H9 (cell line): ENCODE data around the gene GPR137. TPM values are rescaled to one million over a fixed set of nuclear protein-coding genes. Genes with fewer than 3 reads are reported as not detected.
A peak's percentile ranks its signal among the peaks of the same experiment; 100 is the strongest.

ENCODE experiments used
- DNase-seq: peaks from one replicate; pipeline ENCODE4 v3.0.0-alpha.2; 2017
- H2AFZ ChIP-seq: one replicate; pipeline ENCODE4 v1.6.1; 2013; ENCODE audit warnings: mild to moderate bottlenecking, low read length, control low read depth, moderate library complexity
- H2AK5ac ChIP-seq: 2 replicates; pipeline ENCODE4 v1.6.1; 2013; ENCODE audit warnings: low read length, control low read depth, mixed read lengths; ENCODE audit not compliant: insufficient read length
- H2BK120ac ChIP-seq: one replicate; pipeline ENCODE4 v1.6.1; 2013; ENCODE audit warnings: low read depth, mild to moderate bottlenecking, low read length, control low read depth, inconsistent platforms; ENCODE audit not compliant: poor library complexity, severe bottlenecking
- H2BK12ac ChIP-seq: 2 replicates; pipeline ENCODE4 v1.6.1; 2013; ENCODE audit warnings: low read length, control low read depth, mixed read lengths, low read depth; ENCODE audit not compliant: insufficient read length
- H2BK15ac ChIP-seq: 2 replicates; pipeline ENCODE4 v1.6.1; 2013; ENCODE audit warnings: low read depth, low read length, control low read depth
- H2BK20ac ChIP-seq: one replicate; pipeline ENCODE4 v1.6.1; 2013; ENCODE audit warnings: low read depth, mild to moderate bottlenecking, low read length, control low read depth, inconsistent platforms; ENCODE audit not compliant: poor library complexity, severe bottlenecking
- H2BK5ac ChIP-seq: 2 replicates; pipeline ENCODE4 v1.6.1; 2013; ENCODE audit warnings: low read length, control low read depth, mixed read lengths; ENCODE audit not compliant: insufficient read length
- H3K14ac ChIP-seq: 2 replicates; pipeline ENCODE4 v1.6.1; 2013; ENCODE audit warnings: low read length, control low read depth; ENCODE audit not compliant: insufficient read depth
- H3K18ac ChIP-seq: 2 replicates; pipeline ENCODE4 v1.6.1; 2013; ENCODE audit warnings: low read depth, mild to moderate bottlenecking, mixed read lengths, low read length, control low read depth; ENCODE audit not compliant: insufficient read length
- H3K23ac ChIP-seq: 2 replicates; pipeline ENCODE4 v1.6.1; 2013; ENCODE audit warnings: low read length, control low read depth, mixed read lengths, low read depth; ENCODE audit not compliant: insufficient read length
- H3K23me2 ChIP-seq: 2 replicates; pipeline ENCODE4 v1.6.1; 2013; ENCODE audit warnings: low read depth, mild to moderate bottlenecking, mixed read lengths, low read length, control low read depth; ENCODE audit not compliant: insufficient read length, poor library complexity, severe bottlenecking
- H3K27ac ChIP-seq: 2 replicates; pipeline ENCODE4 v1.5.1; 2013; ENCODE audit warnings: low read length, control low read depth, mixed read lengths, low read depth; ENCODE audit not compliant: insufficient read length
- H3K27me3 ChIP-seq: 2 replicates; pipeline ENCODE4 v1.6.1; 2013; ENCODE audit warnings: low read length, control low read depth, inconsistent platforms; ENCODE audit not compliant: insufficient read depth
- H3K4ac ChIP-seq: 2 replicates; pipeline ENCODE4 v1.6.1; 2013; ENCODE audit warnings: low read depth, mild to moderate bottlenecking, control low read depth, inconsistent platforms, low read length, moderate library complexity
- H3K4me1 ChIP-seq: 2 replicates; pipeline ENCODE4 v1.6.1; 2013; ENCODE audit warnings: low read length, control low read depth, inconsistent platforms; ENCODE audit not compliant: insufficient read depth
- H3K4me2 ChIP-seq: 2 replicates; pipeline ENCODE4 v1.6.1; 2013; ENCODE audit warnings: low read length, control low read depth, mixed read lengths; ENCODE audit not compliant: insufficient read length, insufficient read depth
- H3K56ac ChIP-seq: 2 replicates; pipeline ENCODE4 v1.6.1; 2013; ENCODE audit warnings: low read depth, mild to moderate bottlenecking, mixed read lengths, low read length, control low read depth; ENCODE audit not compliant: insufficient read length
- H3K79me1 ChIP-seq: 2 replicates; pipeline ENCODE4 v1.6.1; 2013; ENCODE audit warnings: low read depth, mild to moderate bottlenecking, moderate library complexity, low read length, control low read depth, inconsistent platforms; ENCODE audit not compliant: insufficient read depth, poor library complexity, severe bottlenecking
- H3K79me2 ChIP-seq: 2 replicates; pipeline ENCODE4 v1.6.1; 2013; ENCODE audit warnings: low read length, control low read depth, inconsistent platforms; ENCODE audit not compliant: insufficient read depth
- H3K9ac ChIP-seq: 2 replicates; pipeline ENCODE4 v1.6.1; 2013; ENCODE audit warnings: low read length, control low read depth, mixed read lengths; ENCODE audit not compliant: insufficient read length; ENCODE audit errors: extremely low read depth
- H3K9me3 ChIP-seq: one replicate; pipeline ENCODE4 v1.6.1; 2013; ENCODE audit warnings: low read depth, low read length, inconsistent platforms; ENCODE audit not compliant: control insufficient read depth
- H3T11ph ChIP-seq: one replicate; pipeline ENCODE4 v1.6.1; 2013; ENCODE audit warnings: mild to moderate bottlenecking, low read length, control low read depth, inconsistent platforms
- H4K20me1 ChIP-seq: one replicate; pipeline ENCODE4 v1.6.1; 2013; ENCODE audit not compliant: control insufficient read depth, insufficient read length, insufficient read depth
- H4K5ac ChIP-seq: 2 replicates; pipeline ENCODE4 v1.6.1; 2013; ENCODE audit warnings: low read depth, mild to moderate bottlenecking, mixed read lengths, low read length, control low read depth; ENCODE audit not compliant: insufficient read length
- H4K8ac ChIP-seq: replicated peaks from 2 replicates; pipeline ENCODE4 v1.6.1; 2013; ENCODE audit warnings: low read length, control low read depth, mixed read lengths, low read depth; ENCODE audit not compliant: insufficient read length
- H4K91ac ChIP-seq: 2 replicates; pipeline ENCODE4 v1.6.1; 2013; ENCODE audit warnings: low read depth, mild to moderate bottlenecking, moderate library complexity, mixed read lengths, low read length, control low read depth; ENCODE audit not compliant: insufficient read length
- H3K27ac Mint-ChIP-seq, 3 experiments: 2 replicates in 2 of 3; 3 replicates in 1 of 3; pipeline ENCODE4 v1.8.0; 2020 to 2021; ENCODE audit warnings: mixed read lengths in 3 of 3, mild to moderate bottlenecking in 1 of 3, moderate library complexity in 1 of 3
- H3K27me3 Mint-ChIP-seq: 2 replicates; pipeline ENCODE4 v1.8.0; 2021; ENCODE audit warnings: low read depth, mild to moderate bottlenecking, moderate library complexity, mixed read lengths
- H3K36me3 Mint-ChIP-seq, 3 experiments: 2 replicates in 2 of 3; 3 replicates in 1 of 3; pipeline ENCODE4 v1.8.0; 2020 to 2021; ENCODE audit warnings: low read depth in 3 of 3, mixed read lengths in 3 of 3; ENCODE audit not compliant: insufficient read depth in 1 of 3
- H3K4me1 Mint-ChIP-seq, 2 experiments: 2 replicates each; pipeline ENCODE4 v1.8.0; 2020; ENCODE audit warnings: mixed read lengths in 2 of 2
- H3K4me3 Mint-ChIP-seq, 2 experiments: 2 replicates in 1 of 2; 3 replicates in 1 of 2; pipeline ENCODE4 v1.8.0; 2020 to 2021; ENCODE audit warnings: mild to moderate bottlenecking in 2 of 2, mixed read lengths in 2 of 2, moderate library complexity in 1 of 2
- H3K9me3 Mint-ChIP-seq, 2 experiments: 2 replicates in 1 of 2; 3 replicates in 1 of 2; pipeline ENCODE4 v1.8.0; 2020; ENCODE audit warnings: mild to moderate bottlenecking in 2 of 2, mixed read lengths in 2 of 2, moderate library complexity in 1 of 2
- WGBS: extraction: QIAGEN DNeasy Blood & Tissue Kit; methylation state at CpG from one replicate; pipeline ENCODE4 v1.1.7; 2013; ENCODE audit warnings: missing lambda C conversion rate, low lambda C conversion rate, mixed read lengths; ENCODE audit not compliant: insufficient read length; ENCODE audit errors: extremely low coverage; 5-methylcytosine and 5-hydroxymethylcytosine counted together
- total RNA-seq: library from RNA; stranded (reverse); gene quantifications from 2 replicates; pipeline ENCODE4 v1.2.1, GENCODE V29; 2021
- TF ChIP-seq, protein P1 (sequence below): fragments of 200-600 bp; sonication (generic); conservative IDR thresholded peaks from 3 replicates; pipeline ENCODE4 v1.8.0; 2021; ENCODE audit warnings: antibody characterized with exemption, mild to moderate bottlenecking

Gene GPR137
- total RNA-seq, 1 experiment from 2014 or later = 39.6 TPM

GRCh38 chr11:64249563-64250414 lies 35.9 kb upstream of the GPR137 start:
- peaks cover 34 to 47% of the 10 kb centered on the region in 2 experiments for H3K4me1 Mint-ChIP-seq
- H4K91ac ChIP-seq = no peak overlapping the region
- no peak overlapping the region for H4K5ac ChIP-seq
- H3K4me3 Mint-ChIP-seq = peak overlapping the region; percentile 30 to 93
- peaks cover 7% of the 10 kb centered on the region; the same call in 1 of the 2 replicates for H3K79me2 ChIP-seq
- peak overlapping the region; percentile 40 for H3K27ac ChIP-seq
- H2BK12ac ChIP-seq = no peak overlapping the region
- no peak overlapping the region for H2AFZ ChIP-seq
- no peak overlapping the region for H2AK5ac ChIP-seq
- H3K27me3 Mint-ChIP-seq = no peaks in the 10 kb centered on the region
- no peak overlapping the region for H3K9ac ChIP-seq
- TF ChIP-seq, protein P1, sequence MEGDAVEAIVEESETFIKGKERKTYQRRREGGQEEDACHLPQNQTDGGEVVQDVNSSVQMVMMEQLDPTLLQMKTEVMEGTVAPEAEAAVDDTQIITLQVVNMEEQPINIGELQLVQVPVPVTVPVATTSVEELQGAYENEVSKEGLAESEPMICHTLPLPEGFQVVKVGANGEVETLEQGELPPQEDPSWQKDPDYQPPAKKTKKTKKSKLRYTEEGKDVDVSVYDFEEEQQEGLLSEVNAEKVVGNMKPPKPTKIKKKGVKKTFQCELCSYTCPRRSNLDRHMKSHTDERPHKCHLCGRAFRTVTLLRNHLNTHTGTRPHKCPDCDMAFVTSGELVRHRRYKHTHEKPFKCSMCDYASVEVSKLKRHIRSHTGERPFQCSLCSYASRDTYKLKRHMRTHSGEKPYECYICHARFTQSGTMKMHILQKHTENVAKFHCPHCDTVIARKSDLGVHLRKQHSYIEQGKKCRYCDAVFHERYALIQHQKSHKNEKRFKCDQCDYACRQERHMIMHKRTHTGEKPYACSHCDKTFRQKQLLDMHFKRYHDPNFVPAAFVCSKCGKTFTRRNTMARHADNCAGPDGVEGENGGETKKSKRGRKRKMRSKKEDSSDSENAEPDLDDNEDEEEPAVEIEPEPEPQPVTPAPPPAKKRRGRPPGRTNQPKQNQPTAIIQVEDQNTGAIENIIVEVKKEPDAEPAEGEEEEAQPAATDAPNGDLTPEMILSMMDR = no peak
- no peak overlapping the region for H2BK5ac ChIP-seq
- H3K4me1 ChIP-seq = peaks cover 9% of the 10 kb centered on the region; the same call in 1 of the 2 replicates
- no peak overlapping the region for H3K23ac ChIP-seq
- H3K36me3 Mint-ChIP-seq = peaks cover 5 to 19% (median 7%) of the 10 kb centered on the region in 3 experiments; a peak in 4 of 7 replicates
- no peak overlapping the region for H3K56ac ChIP-seq
- no peak overlapping the region for H3T11ph ChIP-seq
- DNase-seq = peak; percentile 82
- no peak overlapping the region for H3K14ac ChIP-seq
- no peak overlapping the region for H3K18ac ChIP-seq
- no peak overlapping the region for H4K8ac ChIP-seq
- peaks cover 26% of the 10 kb centered on the region for H3K23me2 ChIP-seq
- H2BK120ac ChIP-seq = no peak overlapping the region
- no peaks in the 10 kb centered on the region for H3K9me3 ChIP-seq
- H2BK20ac ChIP-seq = no peak overlapping the region
- H3K4ac ChIP-seq = no peak overlapping the region
- H3K27ac Mint-ChIP-seq = peak overlapping the region; percentile 88 to 97 (median 97)
- WGBS = no CpG with 5 or more reads among the region's 8 CpGs
- H3K79me1 ChIP-seq = peaks cover 3% of the 10 kb centered on the region
- no peaks in the 10 kb centered on the region; a peak in 1 of 5 replicates for H3K9me3 Mint-ChIP-seq
- H3K27me3 ChIP-seq = no peaks in the 10 kb centered on the region
- no peak overlapping the region for H2BK15ac ChIP-seq
- H4K20me1 ChIP-seq = no peaks in the 10 kb centered on the region
- peak overlapping the region; percentile 67 for H3K4me2 ChIP-seq
